Mucosa of rectum (tissue), 2 donors: ENCODE data around the gene ZNRF2.
A peak's percentile ranks its signal among the peaks of the same experiment; 100 is the strongest.

Source experiments
- H3K27ac ChIP-seq, 2 donors: one replicate each; pipeline ENCODE4 v1.7.0; 2013; ENCODE audit warnings: inconsistent platforms in 2 of 2, low read depth in 2 of 2, low read length in 2 of 2
- H3K27me3 ChIP-seq, 2 donors: one replicate each; pipeline ENCODE4 v1.7.0; 2013; ENCODE audit warnings: low read length in 2 of 2; ENCODE audit not compliant: control insufficient read depth in 2 of 2, insufficient read depth in 2 of 2
- H3K36me3 ChIP-seq, 2 donors: one replicate each; pipeline ENCODE4 v1.7.0; 2013; ENCODE audit warnings: low read length in 2 of 2; ENCODE audit not compliant: control insufficient read depth in 2 of 2, insufficient read depth in 2 of 2
- H3K4me1 ChIP-seq, 2 donors: one replicate each; pipeline ENCODE4 v1.7.0; 2013; ENCODE audit warnings: low read length in 2 of 2, mild to moderate bottlenecking in 1 of 2; ENCODE audit not compliant: control insufficient read depth in 2 of 2, insufficient read depth in 2 of 2
- H3K4me3 ChIP-seq, 2 donors: one replicate each; pipeline ENCODE4 v1.7.0; 2013; ENCODE audit warnings: low read length in 2 of 2
- H3K9ac ChIP-seq, 2 donors: one replicate each; pipeline ENCODE4 v1.7.0; 2013; ENCODE audit warnings: low read length in 2 of 2, low read depth in 1 of 2, mild to moderate bottlenecking in 1 of 2
- H3K9me3 ChIP-seq, 2 donors: one replicate each; pipeline ENCODE4 v1.7.0; 2013; ENCODE audit warnings: low read length in 2 of 2; ENCODE audit not compliant: control insufficient read depth in 2 of 2
- donor health status: healthy.
- donor health status: Normal muscosa, but diverticular disease.

ZNRF2 gene

DNA sequence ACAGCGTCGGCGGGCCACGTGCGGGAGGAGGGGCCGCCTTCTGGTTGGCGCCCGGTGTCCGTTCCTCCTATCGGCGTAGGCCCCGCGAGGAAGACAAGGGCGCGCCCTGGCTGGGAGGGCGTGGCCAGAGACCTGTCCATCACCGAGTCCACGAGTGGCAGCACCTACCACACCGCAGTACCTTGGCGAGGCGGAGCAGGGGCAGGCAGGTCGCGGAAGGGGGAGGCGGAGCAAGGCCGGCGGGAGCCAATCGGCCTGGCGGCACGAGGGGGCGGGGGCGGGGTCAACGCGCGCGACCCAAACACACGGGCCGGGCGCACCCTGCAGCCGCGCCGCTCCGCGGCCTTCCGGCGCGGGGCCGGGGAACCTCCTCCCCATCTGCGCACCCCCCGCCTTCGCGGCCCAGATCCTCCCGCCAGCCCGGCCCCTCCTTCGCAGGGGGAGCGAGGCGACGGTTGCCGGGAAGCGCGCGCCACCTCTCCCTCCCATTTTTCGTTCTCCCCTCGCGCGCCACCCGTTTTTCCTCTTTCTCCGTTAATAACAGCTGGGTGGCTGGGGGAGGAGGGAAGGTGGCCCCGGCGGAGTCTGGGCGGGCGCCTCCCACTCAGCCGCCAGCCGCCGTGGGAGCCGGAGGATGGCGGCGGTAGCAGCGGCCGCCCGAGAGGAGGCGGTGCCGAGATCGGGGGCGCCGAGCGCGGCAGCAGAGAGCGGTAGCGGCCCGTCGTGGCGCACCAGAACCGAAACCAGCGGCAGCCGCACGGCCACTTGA lies at the start of gene ZNRF2:
Gene ZNRF2, plus strand, starts transcription at position 300 of the 769 bp plus-strand sequence. CDS start 761 bp downstream, outside the sequence.
- Histone ChIP-seq H3K27ac (peak within 1 kb of the TSS; percentile 94 to 97), H3K9me3 (no peaks in the 10 kb centered on the region), H3K4me3 (peak within 1 kb of the TSS; percentile 70 to 88), H3K36me3 (no peaks in the 10 kb centered on the region), H3K4me1 (peaks cover 14 to 25% of the 10 kb centered on the region in 2 donors), H3K9ac (peak within 1 kb of the TSS; percentile 77 to 90), H3K27me3 (no peaks in the 10 kb centered on the region)

GRCh38 chr7:30237271-30237695 lies 47.1 kb upstream of the ZNRF2 start:
- Histone ChIP-seq H3K36me3 (no peaks in the 10 kb centered on the region), H3K9me3 (no peaks in the 10 kb centered on the region), H3K4me3 (no peak overlapping the region), H3K27me3 (no peaks in the 10 kb centered on the region), H3K27ac (no peak overlapping the region), H3K9ac (no peak overlapping the region), H3K4me1 (no peaks in the 10 kb centered on the region)

- H3K9me3 ChIP-seq, result no peaks in the 10 kb centered on the region
- no peaks in the 10 kb centered on the region for H3K4me1 ChIP-seq
- H3K9ac ChIP-seq, result no peak overlapping the region
- H3K27ac ChIP-seq, result no peak overlapping the region
- no peak overlapping the region for H3K4me3 ChIP-seq
- no peaks in the 10 kb centered on the region for H3K36me3 ChIP-seq
- no peaks in the 10 kb centered on the region for H3K27me3 ChIP-seq
Observed at GRCh38 chr7:30238721-30239441, 45.5 kb upstream of the ZNRF2 start.

GRCh38 chr7:30240106-30240800 lies 44.1 kb upstream of the ZNRF2 start:
- Histone ChIP-seq H3K9me3 (no peaks in the 10 kb centered on the region), H3K4me1 (no peaks in the 10 kb centered on the region), H3K27ac (no peak overlapping the region), H3K36me3 (no peaks in the 10 kb centered on the region), H3K9ac (no peak overlapping the region), H3K4me3 (no peak overlapping the region), H3K27me3 (no peaks in the 10 kb centered on the region)

- H3K27me3 ChIP-seq, result no peaks in the 10 kb centered on the region
- no peaks in the 10 kb centered on the region for H3K36me3 ChIP-seq
- no peaks in the 10 kb centered on the region for H3K4me1 ChIP-seq
- no peak overlapping the region for H3K4me3 ChIP-seq
- no peak overlapping the region for H3K27ac ChIP-seq
- H3K9me3 ChIP-seq, result no peaks in the 10 kb centered on the region
- H3K9ac ChIP-seq, result no peak overlapping the region
Observed at GRCh38 chr7:30241767-30242166, 42.6 kb upstream of the ZNRF2 start.

DNA sequence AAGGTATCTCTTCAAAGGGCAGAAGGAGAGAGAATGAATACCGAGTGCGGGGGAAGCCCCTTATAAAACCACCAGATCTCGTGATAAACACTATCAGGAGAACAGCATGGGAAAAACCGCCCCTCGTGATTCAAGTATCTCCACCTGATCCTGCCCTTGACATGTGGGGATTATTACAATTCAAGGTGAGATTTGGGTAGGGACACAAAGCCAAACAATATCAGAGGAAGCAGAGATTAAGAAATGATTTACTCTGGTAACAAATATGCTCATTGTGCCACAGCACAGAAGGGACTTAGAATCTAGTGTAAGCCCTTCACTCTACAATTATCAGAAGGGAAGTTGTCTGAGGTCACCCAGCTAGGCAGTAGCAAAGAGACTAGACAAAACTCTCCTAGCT lies 40.1 kb upstream of the ZNRF2 start:
- Histone ChIP-seq H3K36me3 (no peaks in the 10 kb centered on the region), H3K4me1 (no peaks in the 10 kb centered on the region), H3K9me3 (no peaks in the 10 kb centered on the region), H3K27ac (no peak overlapping the region), H3K9ac (no peak overlapping the region), H3K4me3 (no peak overlapping the region), H3K27me3 (no peaks in the 10 kb centered on the region)

- Histone ChIP-seq H3K4me1 (peaks cover 0 to 2% of the 10 kb centered on the region in 2 donors), H3K9me3 (no peaks in the 10 kb centered on the region), H3K4me3 (no peak overlapping the region), H3K9ac (no peak overlapping the region), H3K27ac (no peak overlapping the region), H3K36me3 (no peaks in the 10 kb centered on the region), H3K27me3 (no peaks in the 10 kb centered on the region)
Observed at GRCh38 chr7:30245913-30246312, 38.5 kb upstream of the ZNRF2 start.

GRCh38 chr7:30246392-30246791 lies 38.0 kb upstream of the ZNRF2 start:
- Histone ChIP-seq H3K9ac (no peak overlapping the region), H3K36me3 (no peaks in the 10 kb centered on the region), H3K9me3 (no peaks in the 10 kb centered on the region), H3K4me1 (peaks cover 0 to 2% of the 10 kb centered on the region in 2 donors), H3K27ac (no peak overlapping the region), H3K27me3 (no peaks in the 10 kb centered on the region), H3K4me3 (no peak overlapping the region)

GRCh38 chr7:30247541-30248401 lies 36.6 kb upstream of the ZNRF2 start:
- Histone ChIP-seq H3K4me3 (no peak overlapping the region), H3K4me1 (peaks cover 3 to 5% of the 10 kb centered on the region in 2 donors), H3K9ac (no peak overlapping the region), H3K36me3 (no peaks in the 10 kb centered on the region), H3K9me3 (no peaks in the 10 kb centered on the region), H3K27me3 (no peaks in the 10 kb centered on the region), H3K27ac (no peak overlapping the region)
